ENCODE results near the gene KCNMA1. TPM values are rescaled to one million over a fixed set of nuclear protein-coding genes. Genes with fewer than 3 reads are reported as not detected.

KCNMA1 gene
- total and polyA plus RNA-seq, 10 donors: 9.3 to 114 (median 51.5) TPM

DNA sequence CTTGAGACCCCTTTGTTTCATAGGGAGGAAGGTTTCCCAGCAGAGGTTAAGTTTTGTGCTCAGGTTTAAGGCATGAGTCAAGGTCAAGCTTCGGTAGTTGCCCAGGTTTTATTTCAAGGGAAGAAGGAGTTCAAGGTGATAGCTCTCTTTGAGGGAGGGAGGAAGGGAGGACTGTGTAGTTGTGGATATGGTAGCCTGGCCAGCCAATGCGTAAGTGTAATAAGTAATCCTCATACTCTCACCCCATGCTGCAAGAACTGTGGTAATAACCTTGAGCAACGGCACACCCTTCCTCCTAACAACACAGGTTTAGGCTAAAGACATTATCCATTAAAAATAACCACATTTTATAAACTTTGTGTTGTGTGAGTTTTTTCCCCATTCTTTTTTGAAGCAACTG is 478.9 kb downstream of the KCNMA1 start:
- H3K27ac ChIP-seq: no peak overlapping the region
- no peaks in the 10 kb centered on the region for H3K9me3 ChIP-seq
- no peaks in the 10 kb centered on the region for H3K27me3 ChIP-seq (replicated peaks in 1 of 7)
- DNase-seq: no peak
- H3K36me3 ChIP-seq: no peaks in the 10 kb centered on the region
- intact Hi-C loops (cut with DNase I; ENCODE audit: low total_unique reads): no loop called here
- H3K4me3 ChIP-seq: no peak overlapping the region
- 45 to 85% (median 55%) methylated on average over 3 of the region's 3 CpGs for whole genome bisulfite sequencing, 5 donors
- peaks cover 0 to 9% (median 2%) of the 10 kb centered on the region in 6 donors for H3K4me1 ChIP-seq
- TF ChIP-seq CTCF (IDR thresholded peaks at IDR 0.05 in 8 of 11, conservative IDR thresholded peaks at IDR 0.05 in 3 of 11) (no peak), POLR2AphosphoS5 (IDR thresholded peaks at IDR 0.05) (no peak), POLR2A (IDR thresholded peaks at IDR 0.05) (no peak)

DNA sequence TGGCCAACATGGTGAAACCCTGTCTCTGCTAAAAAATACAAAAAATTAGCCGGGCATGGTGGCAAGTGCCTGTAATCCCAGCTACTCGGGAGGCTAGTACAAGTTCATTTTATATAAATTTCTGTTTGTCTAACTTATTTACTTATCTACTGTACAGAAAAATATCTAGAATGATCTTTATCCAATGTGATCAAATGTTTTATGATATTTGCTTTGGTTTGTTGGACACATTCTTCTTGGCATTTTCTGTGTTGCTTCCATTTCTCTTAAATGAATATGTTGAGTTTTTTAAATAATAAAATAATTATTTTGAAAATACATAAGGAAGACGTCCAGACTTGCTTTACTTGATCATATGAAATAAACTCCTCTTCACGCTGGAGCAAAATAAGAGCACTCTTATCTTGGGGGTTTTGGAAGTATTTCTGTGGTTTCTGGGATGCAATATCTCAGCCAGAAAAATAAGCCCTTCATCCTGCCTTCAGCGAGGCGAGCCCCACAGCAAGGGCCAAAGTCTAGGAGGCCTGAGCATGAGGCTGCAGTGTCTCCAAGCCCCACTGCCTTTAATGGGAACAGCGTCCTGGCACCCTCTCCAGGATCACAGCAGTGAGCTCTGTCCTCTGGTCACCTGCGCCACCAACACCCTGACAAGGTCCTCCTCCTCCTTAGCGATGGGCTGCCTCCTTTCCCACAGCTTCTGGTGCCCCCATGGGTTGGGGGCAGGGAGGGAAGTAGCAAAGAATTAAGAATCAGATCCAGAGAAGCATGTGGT is 480.2 kb downstream of the KCNMA1 start:
- intact Hi-C loops (cut with DNase I; ENCODE audit: low total_unique reads): no loop called here
- Histone ChIP-seq H3K36me3 (no peaks in the 10 kb centered on the region), H3K27ac (peak overlapping the region in 7 of 8 donors; percentile 56 to 75 (median 63)), H3K4me1 (peaks cover 0 to 9% (median 2%) of the 10 kb centered on the region in 6 donors), H3K9me3 (no peaks in the 10 kb centered on the region), H3K27me3 (replicated peaks in 1 of 7) (no peaks in the 10 kb centered on the region), H3K4me3 (no peak overlapping the region)
- no peak for DNase-seq
- WGBS, 5 donors: 86 to 92% (median 90%) methylated on average over 9 of the region's 9 CpGs
- TF ChIP-seq POLR2A (IDR thresholded peaks at IDR 0.05): no peak
- TF ChIP-seq CTCF (IDR thresholded peaks at IDR 0.05 in 8 of 11, conservative IDR thresholded peaks at IDR 0.05 in 3 of 11): no peak
- TF ChIP-seq POLR2AphosphoS5 (IDR thresholded peaks at IDR 0.05): no peak

- intact Hi-C loops (cut with DNase I; ENCODE audit: low total_unique reads): no loop called here
- peaks cover 0 to 14% (median 2%) of the 10 kb centered on the region in 6 donors for H3K4me1 ChIP-seq
- peak in 1 of 3 donors; percentile 21 for TF ChIP-seq POLR2AphosphoS5 (IDR thresholded peaks at IDR 0.05)
- no peak for TF ChIP-seq POLR2A (IDR thresholded peaks at IDR 0.05)
- WGBS, 5 donors: 31 to 66% (median 53%) methylated on average over 5 of the region's 5 CpGs
- DNase-seq: no peak
- H3K27me3 ChIP-seq (replicated peaks in 1 of 7): no peaks in the 10 kb centered on the region
- H3K9me3 ChIP-seq: no peaks in the 10 kb centered on the region
- H3K4me3 ChIP-seq: no peak overlapping the region
- peak overlapping the region; percentile 19 to 75 (median 62) for H3K27ac ChIP-seq
- H3K36me3 ChIP-seq: no peaks in the 10 kb centered on the region
Measured at GRCh38 chr10:77156406-77156879, 481.2 kb downstream of the KCNMA1 start.

GRCh38 chr10:77152256-77152655 is 485.4 kb downstream of the KCNMA1 start:
- no peaks in the 10 kb centered on the region for H3K27me3 ChIP-seq (replicated peaks in 1 of 7)
- peaks cover 0 to 24% (median 4%) of the 10 kb centered on the region in 6 donors for H3K4me1 ChIP-seq
- DNase-seq: no peak
- intact Hi-C loops (cut with DNase I; ENCODE audit: low total_unique reads): no loop called here
- TF ChIP-seq POLR2A (IDR thresholded peaks at IDR 0.05) (no peak), CTCF (IDR thresholded peaks at IDR 0.05 in 8 of 11, conservative IDR thresholded peaks at IDR 0.05 in 3 of 11) (no peak), POLR2AphosphoS5 (IDR thresholded peaks at IDR 0.05) (no peak)
- H3K36me3 ChIP-seq: no peaks in the 10 kb centered on the region
- H3K4me3 ChIP-seq: no peak overlapping the region
- WGBS, 5 donors: 61 to 86% (median 75%) methylated on average over 1 of the region's 1 CpG
- no peaks in the 10 kb centered on the region for H3K9me3 ChIP-seq
- H3K27ac ChIP-seq: peak overlapping the region in 3 of 8 donors; percentile 52 to 58 (median 54)
